ENCODE results near the gene DPYSL5. TPM values are rescaled to one million over a fixed set of nuclear protein-coding genes. Genes with fewer than 3 reads are reported as not detected.

DPYSL5 gene
- total and polyA plus RNA-seq, 9 of the 15 experiments (the other 6 are each of a cell fraction or from before 2014, with no cell fraction given) = 0.06 TPM; not detected in 8

GRCh38 chr2:26952374-26952773, 104.4 kb downstream of the DPYSL5 start:
- ATAC-seq (peak; percentile 46; the same call in 2 of the 3 replicates), FAIRE-seq (no peak), DNase-seq (ENCODE audit: extremely low read depth in 1 of 4, low spot score in 3 of 4) (no peak)
- H3K4me1 ChIP-seq (replicated peaks in 1 of 2; ENCODE audit: control insufficient read depth in 2 of 2, insufficient read depth in 2 of 2, low read length in 2 of 2) = peaks cover 0 to 14% of the 10 kb centered on the region in 2 experiments; a peak in 3 of 5 replicates
- H3K4me3 ChIP-seq = no peak overlapping the region
- H3K9ac ChIP-seq (ENCODE audit: insufficient read depth in 1 of 2, low read depth in 2 of 2, low read length in 2 of 2) = no peak overlapping the region
- no peak overlapping the region for H3K4me2 ChIP-seq (ENCODE audit: insufficient read depth, low read length)
- no peaks in the 10 kb centered on the region for H3K79me2 ChIP-seq (ENCODE audit: control insufficient read depth, insufficient read depth, low read length)
- no peak overlapping the region for H2AFZ ChIP-seq (ENCODE audit: low read depth, low read length)
- WGBS (ENCODE audit: insufficient coverage, low coverage, missing lambda C conversion rate) = 11% methylated on average over 4 of the region's 4 CpGs
- ChIA-PET POLR2A (interaction anchor here (1.0 kb wide), 1 partner anchor 64 kb away, joined by 3 read pairs; no protein-coding TSS in a partner anchor), CTCF (ENCODE audit: low intra/inter-chr PET ratio) (no interaction called here)
- H3K27me3 ChIP-seq (ENCODE audit: control insufficient read depth in 2 of 2, insufficient read depth in 2 of 2, low read length in 2 of 2) = peaks cover 54 to 62% of the 10 kb centered on the region in 2 experiments
- no peaks in the 10 kb centered on the region for H4K20me1 ChIP-seq (replicated peaks; ENCODE audit: control insufficient read depth, insufficient read depth, low read length)
- no peak overlapping the region for H3K27ac ChIP-seq (ENCODE audit: extremely low read depth, low read depth, low read length)
- intact Hi-C loops (cut with micrococcal nuclease) (no loop called here), in situ Hi-C loops (cut with MboI) (no loop called here)
- H3K9me3 ChIP-seq (replicated peaks; ENCODE audit: control insufficient read depth, insufficient read depth, low read depth, low read length) = no peaks in the 10 kb centered on the region
- H3K36me3 ChIP-seq (ENCODE audit: control insufficient read depth, insufficient read depth, low read length) = no peaks in the 10 kb centered on the region
- BruUV-seq (replicated peaks) = no TSS peak
- H3K9me1 ChIP-seq (ENCODE audit: control insufficient read depth, insufficient read depth, low read length) = no peaks in the 10 kb centered on the region
- TF ChIP-seq TRIM28 (IDR thresholded peaks at IDR 0.05) = no peak
- no peak for TF ChIP-seq ATF6 (CRISPR knock-in tag; IDR thresholded peaks at IDR 0.05)
- TF ChIP-seq CHD1 (IDR thresholded peaks at IDR 0.05; ENCODE audit: low read length) = no peak
- TF ChIP-seq GTF2F1 (IDR thresholded peaks at IDR 0.05; ENCODE audit: low read depth, low read length) = no peak
- TF ChIP-seq HIVEP1 (CRISPR knock-in tag; IDR thresholded peaks at IDR 0.05) = no peak
- no peak for TF ChIP-seq HES1 (IDR thresholded peaks at IDR 0.05; ENCODE audit: low read depth)
- no peak for TF ChIP-seq ZC3H4 (CRISPR knock-in tag; IDR thresholded peaks at IDR 0.05; ENCODE audit: borderline replicate concordance)
- TF ChIP-seq ZKSCAN8 (CRISPR knock-in tag; IDR thresholded peaks at IDR 0.05) = no peak
- TF ChIP-seq MEF2D (tag; conservative IDR thresholded peaks at IDR 0.05; ENCODE audit: low read depth) = no peak
- TF ChIP-seq ZBTB9 (CRISPR knock-in tag; IDR thresholded peaks at IDR 0.05) = no peak
- no peak for TF ChIP-seq ZNF318 (IDR thresholded peaks at IDR 0.05; ENCODE audit: borderline replicate concordance in 1 of 2, low read depth in 1 of 2)

All from K562 (cell line).